ENCODE data around the gene IRF1.
A peak's percentile ranks its signal among the peaks of the same experiment; 100 is the strongest.

The IRF1 gene

DNA sequence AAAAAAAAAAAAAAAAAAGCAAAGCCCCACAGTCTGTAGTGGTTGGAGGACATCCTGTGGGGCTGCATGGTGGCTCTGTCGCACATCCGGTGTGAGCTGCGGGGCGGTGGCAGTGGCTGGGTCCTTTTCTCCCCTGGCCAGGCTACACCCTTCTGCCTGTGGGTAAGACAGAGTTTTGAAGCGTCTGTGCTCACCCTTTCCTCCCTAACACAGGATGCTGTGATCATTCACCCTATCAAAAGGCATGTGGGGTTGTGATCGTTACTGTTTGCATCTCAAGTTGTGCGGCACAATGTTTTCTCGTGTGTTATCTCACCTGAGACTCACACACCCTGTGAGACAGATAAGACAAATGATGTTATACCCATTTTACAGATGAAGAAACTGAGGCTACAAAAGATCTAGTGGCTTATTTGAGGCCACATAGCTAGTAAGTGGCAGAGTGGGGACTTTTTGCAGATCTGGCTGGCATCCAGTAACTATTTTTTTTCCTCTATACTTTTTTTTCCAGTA is 17.5 kb downstream of the IRF1 start:
- DNase-seq = no peak

DNA sequence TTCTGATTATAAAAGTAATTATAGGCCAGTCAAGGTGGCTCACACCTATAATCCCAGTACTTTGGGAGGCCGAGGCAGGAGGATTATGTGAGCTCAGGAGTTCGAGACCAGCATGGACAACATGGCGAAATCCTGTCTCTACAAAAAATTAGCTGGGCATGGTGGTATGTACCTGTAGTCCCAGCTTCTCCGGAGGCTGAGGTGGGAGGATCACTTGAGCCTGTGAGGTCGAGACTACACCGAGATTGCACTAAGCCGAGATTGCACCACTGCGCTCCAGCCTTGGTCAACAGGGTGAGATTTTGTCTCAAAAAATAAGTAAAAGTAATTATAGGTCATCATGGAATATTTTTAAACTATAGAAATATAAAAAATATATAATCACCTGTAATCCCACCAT is 18.1 kb downstream of the IRF1 start:
- no peak for DNase-seq

DNA sequence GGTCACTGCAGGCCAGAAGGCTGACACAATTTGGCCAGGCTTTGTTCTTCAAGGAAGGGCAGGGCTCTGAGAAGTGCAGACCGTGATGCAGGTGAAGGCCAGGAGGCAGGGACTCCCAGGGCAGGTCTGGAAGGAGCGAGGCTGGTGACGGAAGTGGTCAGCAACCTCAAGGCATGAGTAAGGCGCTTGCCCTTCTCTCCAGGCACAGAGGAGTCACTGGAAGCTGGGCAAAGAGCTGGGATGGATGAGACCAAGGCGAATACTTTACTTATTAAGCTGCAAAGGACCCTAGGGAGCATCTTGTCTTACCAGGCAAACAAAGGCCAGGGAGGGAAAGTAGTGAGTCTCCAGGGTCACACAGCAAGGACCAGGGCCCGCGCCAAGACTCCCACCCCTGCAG is 18.6 kb downstream of the IRF1 start:
- DNase-seq = no peak

DNA sequence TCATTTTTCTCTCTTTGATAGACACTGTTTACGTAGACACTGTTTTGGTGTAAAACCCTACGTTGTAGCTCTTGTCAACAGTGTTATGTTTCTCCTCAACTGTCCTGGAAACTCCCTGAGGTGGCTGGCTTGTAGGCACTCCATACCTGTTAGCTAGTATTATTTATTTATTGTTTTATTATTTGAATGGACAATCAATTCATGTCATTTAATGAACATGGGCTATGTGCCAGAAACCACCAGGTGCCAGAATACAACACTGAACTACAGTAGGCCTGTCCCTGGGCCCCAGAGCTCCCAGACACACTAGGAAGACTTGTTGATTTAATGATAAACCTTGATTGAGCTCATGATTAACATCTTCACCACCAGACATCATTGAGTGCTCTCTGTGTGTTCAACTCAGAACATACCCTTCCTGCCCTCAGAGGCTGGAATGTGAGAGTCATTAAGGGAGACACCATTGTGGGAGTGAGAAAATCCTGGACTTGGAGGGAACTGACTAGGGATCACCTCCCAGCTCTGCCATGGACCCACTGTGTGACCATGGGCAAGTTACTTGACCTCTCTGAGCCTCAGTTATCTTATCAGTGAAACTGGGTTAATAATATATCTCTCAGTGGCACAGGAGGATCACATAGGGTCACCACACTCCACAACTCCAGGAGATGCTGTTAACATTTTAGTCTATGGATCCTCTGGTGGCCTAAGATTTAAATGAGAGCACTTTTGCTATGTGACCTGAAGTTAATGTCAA is 19.2 kb downstream of the IRF1 start:
- no peak for DNase-seq

DNA sequence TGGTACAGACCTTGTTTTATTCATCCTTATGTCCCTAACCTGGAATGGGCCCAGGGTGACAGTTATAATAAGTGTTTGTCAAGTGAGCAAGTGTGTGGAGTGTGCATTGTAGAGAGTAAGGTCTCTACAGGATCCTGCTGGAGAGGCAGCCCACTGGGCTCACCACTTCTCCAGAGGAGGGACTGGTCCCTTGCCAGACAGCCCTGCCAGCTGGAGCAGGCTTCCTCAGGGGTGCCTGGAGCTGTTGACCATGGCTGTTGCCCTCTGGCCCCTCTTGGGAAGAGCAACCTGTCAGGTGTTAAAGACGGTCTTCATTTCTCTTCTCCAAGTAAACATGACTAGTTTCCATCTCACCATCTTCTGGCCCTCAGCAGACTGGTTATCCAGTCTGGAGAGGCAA is 20.0 kb downstream of the IRF1 start:
- no peak for DNase-seq

DNA sequence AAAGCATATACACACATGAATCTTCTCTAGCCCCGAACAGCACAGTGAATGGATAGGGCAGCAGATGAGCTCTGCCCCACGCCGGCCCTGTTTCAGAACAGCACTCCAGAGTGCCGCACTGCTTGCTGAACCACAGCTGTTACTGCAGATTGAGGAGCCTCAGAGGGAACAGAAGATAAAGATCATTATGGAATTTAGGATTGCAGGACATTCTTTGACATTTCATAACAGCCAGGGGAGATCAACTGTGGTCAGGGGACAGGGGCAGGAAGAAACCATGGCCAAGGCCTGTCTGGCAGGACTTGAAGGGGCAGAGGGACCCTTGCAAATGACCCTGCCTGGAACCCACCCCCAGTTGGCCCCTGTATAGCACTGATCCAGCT is 20.6 kb downstream of the IRF1 start:
- DNase-seq = no peak

DNA sequence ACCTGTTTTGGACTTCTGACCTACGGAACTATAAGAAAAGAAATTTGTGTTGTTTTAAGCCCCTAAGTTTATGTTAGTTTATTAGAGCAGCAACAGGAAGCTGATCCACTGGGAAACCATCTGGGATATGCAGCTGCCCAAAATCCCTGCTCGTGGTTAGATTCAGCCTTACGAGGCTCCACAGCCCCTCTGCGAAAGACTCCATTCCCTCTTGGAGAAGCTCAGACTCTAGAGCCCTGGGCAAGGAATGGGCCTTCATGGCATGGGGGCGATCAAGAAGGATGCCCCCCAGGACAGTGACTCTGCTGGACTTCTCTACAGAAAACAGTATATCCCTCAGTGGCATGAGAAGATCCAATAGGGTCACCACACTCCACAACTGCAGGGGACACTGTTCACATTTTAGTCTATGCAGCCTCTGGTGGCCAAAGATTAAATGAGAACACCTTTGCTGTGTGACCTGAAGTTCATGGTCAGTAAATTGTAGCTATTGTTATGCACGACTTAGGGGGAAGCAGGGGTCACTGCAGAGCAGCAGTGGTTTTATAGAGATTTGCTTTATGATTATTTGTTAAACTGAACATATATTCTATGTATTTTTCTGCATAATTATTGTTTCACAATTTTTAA is 21.1 kb downstream of the IRF1 start:
- DNase-seq = no peak

DNA sequence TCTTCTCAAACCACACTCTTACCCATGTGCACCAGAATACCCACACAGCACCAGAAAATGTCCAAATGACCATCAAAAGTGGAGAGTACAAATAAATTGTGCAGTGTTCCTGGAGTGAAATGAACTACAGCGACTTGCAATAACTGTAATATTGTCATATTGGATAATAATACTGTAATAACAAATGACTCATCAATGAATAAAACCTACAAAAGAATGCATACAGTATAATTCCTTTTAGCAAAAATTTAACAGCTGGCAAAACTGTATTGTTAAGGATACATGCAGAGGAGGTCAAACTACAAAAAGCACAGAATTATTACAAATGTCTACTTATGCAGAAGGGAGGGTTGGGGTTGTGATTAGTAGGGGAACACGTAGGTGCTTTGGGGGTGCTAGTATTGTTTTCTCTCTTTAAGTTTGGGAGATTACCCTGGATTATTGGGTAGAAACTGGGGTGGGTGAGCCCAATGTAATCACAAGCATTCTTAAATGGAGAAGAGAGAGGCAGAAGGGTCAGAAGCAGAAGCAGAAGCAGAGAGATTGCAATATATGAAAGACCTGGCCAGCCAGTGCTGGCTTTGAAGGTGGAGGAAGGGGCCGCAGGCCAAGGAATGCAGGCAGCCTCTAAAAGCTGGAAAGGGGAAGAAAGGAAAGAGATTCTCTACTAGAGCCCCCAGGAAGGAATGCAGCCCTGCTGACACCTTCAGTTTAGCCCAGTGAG is 21.8 kb downstream of the IRF1 start:
- DNase-seq = no peak

DNA sequence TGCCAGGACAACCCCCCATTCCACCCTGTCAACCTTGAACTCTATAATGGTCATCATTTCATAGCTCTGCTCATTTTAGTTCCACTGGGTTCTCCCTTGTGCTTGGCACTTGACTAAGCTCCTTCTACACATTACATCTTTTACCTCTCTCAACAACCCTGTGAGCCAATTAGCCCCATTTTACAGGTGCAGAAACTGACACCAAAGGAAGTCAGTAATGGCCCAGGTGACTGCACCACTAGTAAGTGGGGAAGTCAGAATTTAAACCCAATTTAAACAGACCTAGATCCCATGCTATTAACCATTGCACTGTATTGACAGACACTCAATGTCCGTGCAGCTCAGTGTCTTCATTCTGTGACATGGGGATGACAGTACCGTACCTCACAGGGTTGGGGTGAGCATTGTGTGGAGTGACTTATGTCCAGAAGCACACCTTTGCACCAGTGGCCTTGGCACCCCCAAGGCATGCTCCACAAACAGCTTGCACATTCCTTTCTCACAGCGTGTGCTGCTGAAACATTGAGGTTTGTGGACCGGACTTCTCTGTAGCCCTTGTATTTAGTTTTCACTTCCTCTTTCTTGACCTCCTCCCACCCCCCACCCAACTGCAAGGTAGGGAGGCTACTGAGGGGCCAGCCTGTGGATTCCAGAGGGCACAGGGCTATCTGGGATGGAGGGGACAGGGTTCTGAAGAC is 23.1 kb downstream of the IRF1 start:
- DNase-seq = no peak

DNA sequence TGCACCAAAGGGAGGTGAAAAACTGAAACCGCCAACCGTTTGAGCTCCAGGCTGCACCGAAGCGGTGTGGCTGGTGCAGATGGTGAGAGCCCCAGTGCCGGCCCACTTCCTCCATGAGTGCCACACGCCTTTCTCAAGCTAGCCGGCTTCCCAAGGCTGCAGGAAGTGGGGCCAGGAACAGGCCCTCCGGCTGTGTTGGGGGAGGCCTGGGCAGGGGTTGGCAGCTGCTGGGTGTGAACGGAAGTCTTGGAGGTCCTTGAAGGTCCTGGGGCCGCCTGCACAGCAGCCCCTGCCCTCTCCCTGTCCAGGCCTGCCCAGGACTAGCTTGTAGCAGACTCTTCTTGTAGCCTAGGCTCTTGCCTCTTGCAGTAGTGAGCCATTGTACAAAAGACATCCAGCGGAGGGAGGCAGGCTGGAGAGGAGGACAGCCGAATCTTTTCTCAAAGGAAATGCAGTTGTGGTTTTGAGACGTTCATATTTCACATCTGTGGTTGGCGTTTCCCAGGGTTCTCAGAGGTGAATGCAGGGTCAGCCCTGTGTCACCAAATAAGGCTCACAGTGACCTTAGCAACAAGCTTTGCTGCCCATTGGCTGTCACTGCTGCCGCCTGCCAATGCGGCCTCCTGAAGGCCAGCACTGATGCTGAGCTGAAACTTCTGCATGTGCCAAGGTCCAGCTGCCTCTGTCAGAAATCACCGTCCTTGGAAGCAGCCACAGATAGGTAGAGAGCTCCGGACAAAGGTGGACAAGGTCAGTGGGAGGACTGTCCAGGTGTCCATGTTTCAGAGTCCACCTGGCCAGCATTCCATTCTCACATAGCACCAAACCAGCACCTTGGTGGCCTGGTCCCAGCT is 23.9 kb downstream of the IRF1 start:
- no peak for DNase-seq

DNA sequence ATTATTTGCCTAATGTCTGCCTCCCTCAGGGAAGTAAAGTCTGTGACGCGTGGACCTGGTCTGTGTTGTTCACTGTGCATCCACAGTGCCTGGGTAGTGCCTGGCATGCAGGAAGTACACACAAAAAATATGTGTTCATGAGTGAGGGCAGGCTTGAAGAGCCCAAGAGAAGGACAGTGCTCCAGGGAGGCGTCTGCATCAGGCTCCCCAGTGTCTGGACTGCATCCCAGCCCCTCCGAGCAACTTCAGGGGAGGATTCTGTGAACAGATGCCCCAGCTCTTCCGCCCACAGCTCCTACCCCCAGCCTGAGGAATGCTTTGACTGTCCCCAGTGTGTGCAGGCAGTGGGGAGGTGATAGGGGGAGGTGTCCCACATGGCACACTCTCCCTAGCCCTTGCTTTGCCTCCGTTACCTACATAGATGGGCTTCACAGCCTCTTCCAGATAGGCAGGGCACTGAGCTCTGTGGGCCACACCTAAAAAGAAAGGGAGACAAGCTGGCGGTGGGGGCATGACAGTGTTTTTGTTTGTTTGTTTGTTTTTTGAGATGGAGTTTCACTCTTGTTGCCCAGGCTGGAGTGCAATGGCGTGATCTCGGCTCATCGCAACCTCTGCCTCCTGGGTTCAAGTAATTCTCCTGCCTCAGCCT is 25.4 kb downstream of the IRF1 start:
- no peak for DNase-seq

DNA sequence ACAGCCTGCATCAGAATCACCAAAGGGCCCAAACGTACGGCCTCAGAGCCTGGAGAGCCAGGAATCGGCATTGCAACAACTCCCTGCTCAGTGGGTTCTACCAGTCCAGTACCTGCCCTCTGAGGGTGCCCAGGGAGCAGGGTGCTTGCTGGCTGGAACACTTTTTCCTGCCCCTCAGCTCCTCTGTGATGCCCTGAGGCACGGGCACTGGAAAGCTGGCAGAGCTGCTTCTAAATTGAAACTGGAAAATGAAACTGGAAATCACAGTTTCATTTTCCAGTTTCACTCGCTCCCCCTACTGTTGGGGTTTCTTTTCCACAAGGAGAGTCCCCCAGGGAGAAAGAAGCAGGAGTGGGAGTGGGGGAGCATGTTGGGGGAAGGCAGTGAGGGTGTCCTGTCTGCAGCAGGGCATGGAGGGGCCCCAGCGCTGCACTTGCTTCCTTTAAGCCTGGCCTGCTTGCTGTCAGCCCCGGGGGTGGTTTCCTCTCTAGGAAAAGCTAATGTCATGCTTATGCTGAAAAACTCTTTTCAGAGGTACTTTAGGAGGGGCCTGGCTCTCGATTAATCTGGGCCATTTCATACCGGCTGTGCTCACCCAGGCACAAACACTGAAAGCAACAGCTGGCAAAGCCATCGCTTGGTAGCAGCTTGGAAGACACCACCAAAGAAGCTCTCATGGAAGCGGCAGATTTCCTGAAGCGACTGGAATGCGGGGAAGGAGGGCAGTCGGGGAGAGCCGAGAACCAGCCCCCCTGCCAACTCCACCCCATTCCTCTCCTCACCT is 26.2 kb downstream of the IRF1 start:
- DNase-seq = no peak

DNA sequence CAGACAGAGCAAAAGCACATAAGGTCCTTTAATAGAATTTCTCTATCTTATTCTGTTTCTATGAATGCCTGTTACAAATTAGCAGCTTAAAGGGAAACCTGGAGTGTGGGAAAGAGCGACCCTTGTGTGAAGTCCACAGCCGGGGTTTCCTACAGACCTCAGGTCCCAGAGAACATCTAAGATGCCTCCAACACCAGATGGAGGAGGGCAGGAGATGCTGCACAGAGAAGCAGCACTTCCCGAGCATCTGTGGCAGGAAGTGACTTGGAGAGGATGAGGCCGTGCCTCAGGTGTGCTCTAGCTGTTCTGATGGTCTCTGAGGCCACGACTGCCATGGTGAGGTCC is 26.8 kb downstream of the IRF1 start:
- no peak for DNase-seq

DNA sequence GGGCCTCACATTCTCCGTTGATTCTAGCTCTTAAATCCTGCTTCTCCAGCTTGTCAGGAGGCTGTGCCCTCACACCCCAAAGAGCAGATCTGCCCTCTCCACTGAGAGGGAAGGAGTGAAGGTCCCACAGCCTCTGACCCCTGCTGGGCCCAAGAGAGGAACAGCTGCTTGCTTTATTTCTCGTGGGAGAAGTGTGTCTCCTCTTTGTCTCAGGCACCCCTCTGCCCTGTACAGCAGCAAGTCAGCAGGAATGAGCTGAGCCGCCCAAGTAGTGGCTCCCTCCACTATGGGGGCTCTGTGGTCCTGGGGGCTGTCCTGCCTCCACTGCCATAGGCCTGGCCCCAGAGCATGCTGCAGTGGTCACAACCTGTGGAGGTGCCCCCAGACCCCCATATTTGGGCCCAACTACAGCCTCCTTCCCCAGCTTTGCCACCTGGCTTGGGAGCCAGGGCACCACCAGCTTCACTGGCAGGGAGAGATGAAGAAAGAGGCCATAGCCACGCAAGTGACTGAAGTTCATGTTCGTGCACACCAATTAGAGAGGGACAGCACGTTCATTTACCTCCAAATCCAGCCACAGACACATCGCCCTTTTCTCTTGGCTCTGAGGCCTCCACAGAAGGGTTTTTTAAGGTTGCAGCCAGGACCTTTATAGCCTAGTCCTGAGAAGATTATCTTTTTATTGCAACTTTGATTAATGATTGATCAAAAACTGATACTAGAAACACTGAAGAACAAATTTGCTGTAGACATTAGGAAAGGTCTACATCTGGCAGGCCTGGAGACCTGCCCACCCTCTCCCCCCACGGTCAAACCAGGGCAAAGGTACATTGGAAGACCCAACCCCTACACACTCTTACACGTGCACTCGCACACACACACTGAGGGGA is 27.5 kb downstream of the IRF1 start:
- DNase-seq = no peak

DNA sequence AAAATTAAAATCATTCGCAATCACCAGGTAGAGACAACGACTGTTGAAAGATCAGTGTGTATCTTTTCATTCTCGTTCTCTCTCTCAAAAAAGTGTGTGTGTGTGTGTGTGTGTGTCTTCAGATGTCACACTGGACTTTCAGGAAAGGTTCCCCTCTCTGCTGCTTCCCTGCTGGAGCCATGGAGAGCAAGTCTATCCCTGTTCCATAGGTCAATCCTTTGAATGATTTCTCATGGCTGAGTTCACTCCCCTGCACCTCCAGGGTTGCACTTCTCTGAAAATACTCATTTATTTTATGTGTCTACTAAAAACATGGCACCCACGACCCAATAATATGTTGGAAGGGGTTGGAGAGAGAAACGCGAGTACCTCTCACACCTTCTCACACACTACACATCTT is 28.2 kb downstream of the IRF1 start:
- no peak for DNase-seq

DNA sequence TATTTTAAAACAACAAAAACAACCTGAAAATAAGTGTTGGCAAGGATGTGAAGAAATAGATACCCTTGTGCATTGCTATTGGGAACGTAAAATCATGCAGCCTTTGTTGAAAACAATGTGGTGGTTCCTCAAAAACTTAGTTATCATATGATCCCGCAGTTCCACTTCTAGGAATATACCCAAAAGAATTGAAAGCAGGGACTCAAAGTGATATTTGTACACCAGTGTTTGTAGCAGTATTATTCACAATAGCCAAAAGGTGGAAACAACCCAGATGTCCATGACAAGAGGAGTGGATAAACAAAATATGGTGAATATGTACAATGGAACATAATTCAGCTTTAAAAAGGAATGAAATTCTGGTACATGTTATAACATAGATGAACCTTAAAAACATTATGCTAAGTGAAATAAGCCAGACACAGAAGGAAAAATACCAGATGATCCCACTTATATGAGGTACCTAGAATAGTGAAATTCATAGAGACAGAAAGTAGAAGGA is 29.0 kb downstream of the IRF1 start:
- no peak for DNase-seq

DNA sequence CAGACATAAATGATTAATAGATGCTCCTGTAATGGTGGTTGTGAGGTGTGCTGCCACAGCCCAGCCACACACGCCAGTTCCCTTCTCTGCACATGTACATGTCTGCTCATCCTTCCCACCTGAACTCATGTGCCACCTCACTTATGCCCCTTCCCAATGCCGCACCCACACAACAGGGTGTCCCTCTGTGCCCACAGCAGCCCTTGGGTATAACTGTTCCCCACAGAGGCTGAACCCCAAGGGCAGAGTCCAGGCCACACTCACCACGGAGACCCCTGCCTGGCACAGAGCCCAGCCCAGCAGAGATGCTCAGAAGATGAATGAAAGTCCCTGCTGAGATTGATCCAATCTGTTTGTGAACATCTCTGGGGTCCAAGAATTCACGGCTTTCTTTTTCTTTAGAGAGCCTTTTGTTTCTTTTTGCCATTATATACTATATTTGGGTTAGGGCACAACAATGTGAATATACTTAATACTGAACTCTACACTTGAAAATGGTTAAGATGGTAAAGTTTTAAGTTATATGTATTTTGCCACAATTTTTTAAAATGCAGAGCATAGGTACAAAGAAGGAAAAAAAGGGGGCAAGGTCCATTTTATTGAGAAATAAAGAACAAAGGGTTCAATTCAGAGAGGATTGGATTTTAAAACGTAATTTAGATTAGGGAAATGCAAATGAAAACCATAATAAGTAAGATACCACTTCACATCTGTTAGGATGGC is 29.6 kb downstream of the IRF1 start:
- no peak for DNase-seq

DNA sequence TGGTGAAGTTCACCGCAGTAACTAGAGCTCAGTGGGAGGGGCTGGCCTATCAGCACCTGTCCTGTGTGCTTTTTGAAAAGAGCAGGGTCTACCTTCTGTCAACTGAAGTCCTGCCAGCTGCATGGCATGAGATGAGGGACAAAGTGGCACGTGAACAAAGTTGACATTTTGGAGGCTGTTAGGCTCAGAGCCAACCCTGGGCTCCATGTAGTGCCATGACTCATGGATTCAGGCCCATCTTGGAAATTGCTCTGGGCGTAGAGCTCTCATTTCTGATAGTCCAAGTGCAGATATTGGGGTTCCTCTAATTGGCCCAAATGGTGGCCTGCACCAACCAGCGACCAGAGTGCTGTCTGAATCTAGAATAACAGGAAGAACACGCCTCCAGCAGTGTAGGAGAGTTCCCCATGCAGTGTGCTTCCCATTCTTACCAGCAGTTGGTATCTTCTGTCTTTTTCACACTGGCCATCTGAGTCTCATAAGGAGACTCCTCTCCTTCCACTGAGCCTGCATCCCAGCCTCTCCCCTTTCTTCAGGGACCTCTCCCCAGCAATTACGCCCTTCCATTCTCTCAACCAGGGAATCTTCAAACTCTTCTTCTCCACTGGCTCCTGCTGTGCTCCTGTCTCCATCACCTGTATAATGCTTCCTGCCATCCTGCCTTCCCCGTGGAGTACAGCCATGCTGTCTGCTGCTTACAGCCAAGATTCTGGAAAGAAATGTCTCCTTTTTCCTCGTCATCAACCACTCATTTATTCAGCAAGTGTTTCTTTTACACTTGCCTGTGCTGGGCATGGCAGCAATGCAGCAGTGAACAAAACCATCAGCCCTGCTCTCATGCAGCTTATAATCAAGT is 30.4 kb downstream of the IRF1 start:
- peak; percentile 1 for DNase-seq

Measured in NCI-H1092 treated with DMSO at 0.1 percent for 48 hours (cell line).